Parathyroid adenoma (tissue), 2 donors: ENCODE results near the gene NR2C2.

Experiments used
- H2AFZ ChIP-seq: fragments of 300-600 bp; sonication (generic); one replicate; pipeline ENCODE4 v1.7.0; 2017; ENCODE audit warnings: antibody characterized with exemption, mild to moderate bottlenecking
- H3K27ac ChIP-seq: fragments of 300-600 bp; sonication (generic); one replicate; pipeline ENCODE4 v1.7.0; 2017
- H3K27me3 ChIP-seq: fragments of 300-600 bp; sonication (generic); one replicate; pipeline ENCODE4 v1.7.0; 2017; ENCODE audit warnings: low read length; ENCODE audit not compliant: control insufficient read depth, insufficient read depth
- H3K36me3 ChIP-seq: fragments of 300-600 bp; sonication (generic); one replicate; pipeline ENCODE4 v1.7.0; 2017; ENCODE audit warnings: low read length; ENCODE audit not compliant: control insufficient read depth, insufficient read depth
- H3K4me1 ChIP-seq: fragments of 300-600 bp; sonication (generic); one replicate; pipeline ENCODE4 v1.7.0; 2017; ENCODE audit warnings: control low read depth
- H3K4me2 ChIP-seq: fragments of 300-600 bp; sonication (generic); one replicate; pipeline ENCODE4 v1.7.0; 2017; ENCODE audit warnings: low read length
- H3K4me3 ChIP-seq: fragments of 300-600 bp; sonication (generic); one replicate; pipeline ENCODE4 v1.7.0; 2017; ENCODE audit warnings: low read depth, low read length
- H3K79me2 ChIP-seq: fragments of 300-600 bp; sonication (generic); one replicate; pipeline ENCODE4 v1.7.0; 2017; ENCODE audit warnings: control low read depth
- H3K9ac ChIP-seq: fragments of 300-600 bp; sonication (generic); one replicate; pipeline ENCODE4 v1.7.0; 2017; ENCODE audit warnings: mild to moderate bottlenecking
- H3K9me3 ChIP-seq: fragments of 300-600 bp; sonication (generic); one replicate; pipeline ENCODE4 v1.7.0; 2017; ENCODE audit warnings: low read length; ENCODE audit not compliant: control insufficient read depth
- CTCF ChIP-seq: fragments of 300-600 bp; sonication (generic); IDR thresholded peaks from one replicate; pipeline ENCODE4 v1.7.0; 2017; ENCODE audit warnings: antibody characterized with exemption, mild to moderate bottlenecking
- donor health status: primary hyperparathyroidism.

Gene NR2C2

GRCh38 chr3:15011174-15011573, 63.8 kb downstream of the NR2C2 start:
- no peaks in the 10 kb centered on the region for H3K36me3 ChIP-seq
- no peak overlapping the region for H3K4me2 ChIP-seq
- H3K4me3 ChIP-seq: no peak overlapping the region

DNA sequence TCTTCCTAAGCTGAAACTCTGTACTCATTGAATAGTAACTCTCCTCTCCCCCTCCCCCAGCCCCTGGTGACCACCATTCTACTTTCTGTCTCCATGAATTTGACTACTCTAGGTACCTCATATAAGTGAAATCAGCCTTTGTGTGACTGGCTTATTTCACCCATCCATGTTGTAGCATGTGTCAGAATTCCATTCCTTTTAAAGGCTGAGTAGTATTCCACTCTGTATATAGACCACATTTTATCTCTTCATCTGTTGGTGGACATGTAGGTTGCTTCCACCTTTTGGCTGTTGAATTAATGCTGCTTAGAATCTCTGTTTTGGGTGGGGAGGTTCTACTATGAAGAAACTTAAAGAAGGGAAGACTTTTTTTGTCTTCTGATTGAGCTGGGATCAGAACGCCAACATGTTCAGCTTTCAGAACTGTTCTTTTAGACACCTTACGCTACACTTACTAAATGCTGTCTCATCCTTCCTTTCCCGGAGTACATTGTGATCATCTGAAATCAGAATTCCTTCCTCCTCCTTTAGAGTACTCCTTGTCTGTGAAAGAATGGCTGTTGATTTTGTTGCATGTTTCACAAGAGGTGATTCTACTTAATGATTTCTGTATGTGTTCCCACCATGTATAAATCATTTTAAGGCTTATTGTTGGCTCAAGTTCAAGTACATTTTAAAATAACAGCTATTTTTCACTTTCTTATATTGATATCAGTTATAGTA, 67.4 kb downstream of the NR2C2 start:
- Histone ChIP-seq H3K9me3 (no peaks in the 10 kb centered on the region), H3K4me2 (no peak overlapping the region), H3K36me3 (no peaks in the 10 kb centered on the region), H3K79me2 (peaks cover 2% of the 10 kb centered on the region), H3K27me3 (no peaks in the 10 kb centered on the region), H3K4me3 (no peak overlapping the region), H3K9ac (no peak overlapping the region), H2AFZ (no peak overlapping the region), H3K27ac (no peak overlapping the region), H3K4me1 (no peaks in the 10 kb centered on the region)
- no peak for TF ChIP-seq CTCF

More at GRCh38 chr3:15011174-15011573, 63.8 kb downstream of the NR2C2 start:
- no peak overlapping the region for H3K9ac ChIP-seq
- H3K27me3 ChIP-seq: no peaks in the 10 kb centered on the region
- H2AFZ ChIP-seq: no peak overlapping the region
- peaks cover 4% of the 10 kb centered on the region for H3K79me2 ChIP-seq
- no peak overlapping the region for H3K27ac ChIP-seq
- no peaks in the 10 kb centered on the region for H3K4me1 ChIP-seq
- TF ChIP-seq CTCF: no peak
- H3K9me3 ChIP-seq: no peaks in the 10 kb centered on the region

- no peak overlapping the region for H3K4me3 ChIP-seq
Measured at GRCh38 chr3:15015456-15015855, 68.1 kb downstream of the NR2C2 start.

DNA sequence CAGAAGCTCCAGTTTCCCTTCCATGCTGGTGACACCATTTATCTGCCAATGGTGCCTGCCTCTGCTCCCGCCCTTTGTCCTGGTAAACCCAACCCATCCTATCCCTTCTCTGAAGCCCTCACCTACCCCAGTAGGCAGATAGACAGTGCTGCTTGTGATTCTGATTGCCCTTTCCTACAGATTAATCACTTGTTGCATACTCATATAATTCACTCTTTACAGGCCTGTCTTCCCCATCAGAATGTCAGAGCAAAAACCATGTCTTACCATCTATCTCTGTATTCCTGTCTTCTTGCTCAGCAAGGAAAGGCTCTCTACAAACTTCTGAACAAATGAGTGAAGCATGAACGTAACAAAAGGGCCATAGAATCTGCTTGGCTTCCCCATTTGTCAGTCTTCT, 69.8 kb downstream of the NR2C2 start:
- H3K79me2 ChIP-seq: peaks cover 1% of the 10 kb centered on the region

More at GRCh38 chr3:15015456-15015855, 68.1 kb downstream of the NR2C2 start:
- no peak overlapping the region for H2AFZ ChIP-seq
- H3K36me3 ChIP-seq: no peaks in the 10 kb centered on the region
- peaks cover 2% of the 10 kb centered on the region for H3K79me2 ChIP-seq
- no peaks in the 10 kb centered on the region for H3K27me3 ChIP-seq
- no peak overlapping the region for H3K4me2 ChIP-seq
- no peaks in the 10 kb centered on the region for H3K9me3 ChIP-seq
- no peaks in the 10 kb centered on the region for H3K4me1 ChIP-seq
- TF ChIP-seq CTCF: no peak
- no peak overlapping the region for H3K9ac ChIP-seq
- no peak overlapping the region for H3K27ac ChIP-seq

More for the DNA sequence above, 69.8 kb downstream of the NR2C2 start:
- H3K27ac ChIP-seq: no peak overlapping the region
- H3K27me3 ChIP-seq: no peaks in the 10 kb centered on the region
- no peaks in the 10 kb centered on the region for H3K36me3 ChIP-seq
- no peaks in the 10 kb centered on the region for H3K4me1 ChIP-seq
- no peak overlapping the region for H3K4me2 ChIP-seq
- no peak for TF ChIP-seq CTCF
- no peak overlapping the region for H3K4me3 ChIP-seq
- H2AFZ ChIP-seq: no peak overlapping the region
- no peak overlapping the region for H3K9ac ChIP-seq
- H3K9me3 ChIP-seq: no peaks in the 10 kb centered on the region
